22Rv1 (cell line): ENCODE results near the gene BDNF.

Source experiments
- H3K27ac ChIP-seq: fragments of 450-650 bp; 2 replicates; pipeline ENCODE4 v1.5.1; 2017
- CTCF ChIP-seq: fragments of 450-650 bp; IDR thresholded peaks from 2 replicates; pipeline ENCODE4 v1.5.1; 2017; ENCODE audit warnings: mild to moderate bottlenecking
- ZFX ChIP-seq: fragments of 450-650 bp; IDR thresholded peaks from 2 replicates; pipeline ENCODE4 v1.6.1; 2017; ENCODE audit warnings: antibody characterized with exemption, borderline replicate concordance

Gene BDNF

GRCh38 chr11:27705873-27706820, 5.9 kb upstream of the BDNF start:
- no peak overlapping the region for H3K27ac ChIP-seq
- peak; percentile 84 for TF ChIP-seq CTCF
- no peak for TF ChIP-seq ZFX

- H3K27ac ChIP-seq = no peak overlapping the region
- TF ChIP-seq CTCF = peak; percentile 14; the same call in 1 of the 2 replicates
- TF ChIP-seq ZFX = no peak
These were observed 3.2 kb upstream of the BDNF start for GRCh38 chr11:27703481-27703880.

GRCh38 chr11:27702811-27703210, 2.6 kb upstream of the BDNF start:
- H3K27ac ChIP-seq = no peak overlapping the region
- no peak for TF ChIP-seq CTCF
- no peak for TF ChIP-seq ZFX

GRCh38 chr11:27701355-27702105, 1.3 kb upstream of the BDNF start:
- H3K27ac ChIP-seq = peak overlapping the region; percentile 31; the same call in 1 of the 2 replicates
- TF ChIP-seq ZFX = no peak
- TF ChIP-seq CTCF = peak; percentile 70

GRCh38 chr11:27699926-27700350, 317 bp downstream of the BDNF start:
- H3K27ac ChIP-seq = no peak overlapping the region

GRCh38 chr11:27699242-27699925, 871 bp downstream of the BDNF start:
- H3K27ac ChIP-seq = no peak overlapping the region
- TF ChIP-seq CTCF (peak; percentile 62), ZFX (no peak)

More at GRCh38 chr11:27699926-27700350, 317 bp downstream of the BDNF start:
- no peak for TF ChIP-seq ZFX
- no peak for TF ChIP-seq CTCF
